ENCODE results near the gene LITAFD.
"Not testable (repeated sequence)": the region's sequence is repeated elsewhere in the genome, so short reads cannot be mapped to it uniquely, and the experiment has no call there.

The LITAFD gene

GRCh38 chr16:8858994-8859912 lies 22.9 kb upstream of the LITAFD start:
- no peak for DNase-seq

GRCh38 chr16:8859913-8860881 lies 22.0 kb upstream of the LITAFD start:
- no peak for DNase-seq

- DNase-seq: no peak
Measured at GRCh38 chr16:8861563-8862308, 20.4 kb upstream of the LITAFD start.

GRCh38 chr16:8862309-8863130 lies 19.6 kb upstream of the LITAFD start:
- DNase-seq: no peak

GRCh38 chr16:8863594-8864424 lies 18.3 kb upstream of the LITAFD start:
- no peak for DNase-seq

GRCh38 chr16:8864480-8865110 lies 17.6 kb upstream of the LITAFD start:
- DNase-seq: no peak

GRCh38 chr16:8865145-8865882 lies 16.8 kb upstream of the LITAFD start:
- DNase-seq: no peak

GRCh38 chr16:8866118-8866883 lies 15.8 kb upstream of the LITAFD start:
- no peak for DNase-seq

GRCh38 chr16:8866884-8867215 lies 15.3 kb upstream of the LITAFD start:
- no peak for DNase-seq

- DNase-seq: no peak
Measured at GRCh38 chr16:8867216-8867931, 14.8 kb upstream of the LITAFD start.

- DNase-seq: peak in 1 of 2 donors; percentile 29
Measured at GRCh38 chr16:8867932-8868415, 14.2 kb upstream of the LITAFD start.

- DNase-seq: peak; percentile 91 to 92
Measured at GRCh38 chr16:8868416-8869211, 13.5 kb upstream of the LITAFD start, which contains the start of gene CARHSP1. Gene CARHSP1, minus strand, starts transcription at chr16:8869006. Its CDS starts 9,678 bp downstream, at chr16:8859328.

GRCh38 chr16:8869212-8869987 lies 12.8 kb upstream of the LITAFD start:
- DNase-seq: no peak

GRCh38 chr16:8869988-8870241 lies 12.2 kb upstream of the LITAFD start:
- DNase-seq: not testable (repeated sequence)

- DNase-seq: no peak
Measured at GRCh38 chr16:8872071-8872470, 10.1 kb upstream of the LITAFD start.
